HEK293T (cell line): ENCODE results near the gene RBM15B.

ENCODE experiments used
- CTCF ChIA-PET: fragments of 350-600 bp; formaldehyde crosslinking; extraction: SDS; loops from one replicate; lab custom pipeline; 2021; ENCODE audit warnings: antibody characterized with exemption, inconsistent platforms; lab: Yijun Ruan, JAX
- POLR2A ChIA-PET: fragments of 350-600 bp; formaldehyde crosslinking; extraction: SDS; loops from one replicate; lab custom pipeline; 2020; ENCODE audit warnings: antibody characterized with exemption, inconsistent platforms; lab: Yijun Ruan, JAX
- DNase-seq: peaks from one replicate; pipeline ENCODE4 v3.0.0; 2012; ENCODE audit warnings: mixed read lengths; ENCODE audit errors: extremely low spot score
- ARNT ChIP-seq: fragments of 450-650 bp; IDR thresholded peaks from 2 replicates; pipeline ENCODE4 v1.6.1; 2017; ENCODE audit warnings: mild to moderate bottlenecking
- BHLHE40 ChIP-seq: fragments of 450-650 bp; IDR thresholded peaks from 2 replicates; pipeline ENCODE4 v1.6.1; 2016; ENCODE audit warnings: mild to moderate bottlenecking, moderate library complexity, borderline replicate concordance
- CTBP1 ChIP-seq: fragments of 450-650 bp; IDR thresholded peaks from 2 replicates; pipeline ENCODE4 v1.6.1; 2016; ENCODE audit warnings: borderline replicate concordance
- ELF4 ChIP-seq: fragments of 450-650 bp; IDR thresholded peaks from 2 replicates; pipeline ENCODE4 v1.6.1; 2017; ENCODE audit warnings: antibody characterized with exemption
- FOXA1 ChIP-seq: fragments of 450-650 bp; IDR thresholded peaks from 2 replicates; pipeline ENCODE4 v1.6.1; 2016; ENCODE audit warnings: mild to moderate bottlenecking
- FOXK2 ChIP-seq: fragments of 450-650 bp; IDR thresholded peaks from 2 replicates; pipeline ENCODE4 v1.6.1; 2016; ENCODE audit warnings: mild to moderate bottlenecking
- FOXM1 ChIP-seq: fragments of 450-650 bp; IDR thresholded peaks from 2 replicates; pipeline ENCODE4 v1.6.1; 2017; ENCODE audit warnings: mild to moderate bottlenecking, borderline replicate concordance
- HDGF ChIP-seq: fragments of 450-650 bp; IDR thresholded peaks from 2 replicates; pipeline ENCODE4 v1.6.1; 2017; ENCODE audit warnings: antibody characterized with exemption, borderline replicate concordance
- L3MBTL2 ChIP-seq: fragments of 450-650 bp; conservative IDR thresholded peaks from 2 replicates; pipeline ENCODE4 v1.6.1; 2016; ENCODE audit warnings: mild to moderate bottlenecking
- LEF1 ChIP-seq: fragments of 450-650 bp; IDR thresholded peaks from 2 replicates; pipeline ENCODE4 v1.6.1; 2017; ENCODE audit warnings: mild to moderate bottlenecking, borderline replicate concordance
- NFRKB ChIP-seq: fragments of 450-650 bp; IDR thresholded peaks from 2 replicates; pipeline ENCODE4 v1.6.1; 2016; ENCODE audit warnings: mild to moderate bottlenecking, moderate library complexity
- PKNOX1 ChIP-seq: fragments of 450-650 bp; IDR thresholded peaks from 2 replicates; pipeline ENCODE4 v1.6.1; 2016
- SP1 ChIP-seq: fragments of 450-650 bp; IDR thresholded peaks from 2 replicates; pipeline ENCODE4 v1.6.1; 2017
- SUZ12 ChIP-seq: fragments of 450-650 bp; IDR thresholded peaks from 2 replicates; pipeline ENCODE4 v1.6.1; 2016; ENCODE audit warnings: mild to moderate bottlenecking
- TARDBP ChIP-seq: fragments of 450-650 bp; IDR thresholded peaks from 2 replicates; pipeline ENCODE4 v1.6.1; 2016
- ZNF384 ChIP-seq: fragments of 450-650 bp; IDR thresholded peaks from 2 replicates; pipeline ENCODE4 v1.6.1; 2016

RBM15B gene

DNA sequence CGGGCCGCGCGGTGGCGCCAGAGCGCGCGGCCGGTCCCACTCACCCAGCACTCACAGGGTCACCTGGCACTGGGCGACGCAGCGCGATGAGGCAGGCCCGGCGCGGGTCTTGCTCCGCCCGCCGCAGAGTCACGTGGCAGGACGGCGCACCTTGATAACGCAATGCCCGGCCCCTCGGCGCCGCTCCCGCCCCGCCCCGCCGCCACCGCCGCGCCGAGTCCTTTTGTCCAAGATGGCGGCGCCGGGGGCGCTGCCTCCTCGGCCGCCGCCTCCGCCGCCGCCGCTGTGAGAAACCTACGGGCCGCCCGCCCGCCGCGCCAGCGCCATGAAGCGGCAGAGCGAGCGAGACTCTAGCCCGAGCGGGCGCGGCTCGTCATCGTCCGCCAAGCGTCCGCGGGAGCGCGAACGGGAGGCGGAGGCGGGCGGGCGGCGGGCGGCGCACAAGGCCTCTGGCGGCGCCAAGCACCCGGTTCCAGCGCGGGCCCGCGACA, at the start of gene RBM15B:
RBM15B (plus strand) TSS at position 211 of the 491 bp plus-strand sequence; CDS start at position 326, 115 bp downstream.
- CTCF ChIA-PET = interaction anchor here (1.5 kb wide), 1 partner anchor 111 kb away, joined by 3 read pairs; no protein-coding TSS in a partner anchor
- DNase-seq = peak; percentile 95
- TF ChIP-seq LEF1 (no peak), L3MBTL2 (peak; percentile 88), ARNT (peak; percentile 17; the same call in 1 of the 2 replicates), PKNOX1 (no peak), FOXA1 (no peak)
- POLR2A ChIA-PET = interaction anchor here (1.0 to 3.1 kb wide), 2 partner anchors 10 to 109 kb away, joined by 4 to 16 read pairs; partner anchors contain the start of gene DCAF1

DNA sequence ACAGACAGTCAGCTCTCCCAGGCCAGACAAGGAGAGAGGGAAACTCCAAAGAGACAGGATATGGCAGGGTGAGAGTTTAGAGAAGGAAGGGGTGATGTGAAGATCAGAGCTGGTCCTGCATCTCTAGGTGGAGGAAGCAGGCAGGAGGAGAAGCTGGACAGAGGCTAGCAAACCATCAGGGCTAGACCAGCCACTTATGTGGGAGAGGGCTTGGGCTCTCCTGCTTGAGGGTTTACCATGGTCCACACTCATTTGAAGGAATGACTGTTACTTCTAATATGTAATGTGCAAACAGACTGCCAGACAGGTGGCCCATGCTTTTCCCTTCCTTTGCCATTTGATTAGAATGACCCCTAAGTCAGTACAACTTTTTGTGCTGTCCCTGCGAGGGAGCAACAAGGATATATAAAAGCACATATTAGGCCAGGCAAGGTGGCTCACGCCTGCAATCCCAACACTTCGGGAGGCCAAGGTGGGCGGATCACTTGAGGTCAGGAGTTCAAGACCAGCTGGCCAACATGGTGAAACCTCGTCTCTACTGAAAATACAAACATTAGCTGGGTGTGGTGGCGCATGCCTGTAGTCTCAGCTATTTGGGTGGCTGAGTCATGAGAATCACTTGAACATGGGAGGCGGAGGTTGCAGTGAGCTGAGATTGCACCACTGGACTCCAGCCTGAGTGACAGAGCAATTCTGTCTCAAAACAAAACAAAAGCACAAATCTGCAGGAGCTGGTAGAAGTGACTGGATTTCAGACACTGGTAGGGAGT, 47.0 kb upstream of the RBM15B start:
- TF ChIP-seq ELF4 (no peak), HDGF (no peak), BHLHE40 (no peak), FOXA1 (no peak), PKNOX1 (no peak), CTBP1 (no peak), ZNF384 (no peak), SP1 (no peak), FOXM1 (no peak), TARDBP (no peak), LEF1 (no peak), ARNT (no peak), NFRKB (no peak), FOXK2 (no peak), L3MBTL2 (no peak), SUZ12 (no peak)
- no peak for DNase-seq
- ChIA-PET CTCF (no interaction called here), POLR2A (no interaction called here)

DNA sequence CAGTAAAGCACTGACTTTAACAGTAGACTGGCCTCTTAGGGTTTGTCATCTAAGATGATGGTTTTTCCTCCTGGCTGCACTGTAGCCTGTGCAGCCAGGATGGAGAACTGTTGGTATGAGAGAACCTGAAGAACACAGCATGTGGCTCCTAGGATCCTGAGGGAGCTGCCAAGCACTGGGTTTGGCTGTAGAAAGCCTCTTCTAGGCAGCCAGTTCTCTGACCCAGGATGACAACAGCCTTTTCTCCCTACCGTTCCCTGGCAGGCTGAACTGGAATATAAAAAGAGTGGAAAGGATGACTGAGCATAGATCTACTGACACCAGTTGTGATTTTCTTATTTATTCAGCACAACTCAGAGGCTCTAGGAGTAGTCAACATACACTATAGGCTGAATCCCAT, 40.3 kb upstream of the RBM15B start:
- ChIA-PET CTCF (no interaction called here), POLR2A (no interaction called here)
- TF ChIP-seq ARNT (no peak), L3MBTL2 (no peak), NFRKB (no peak), PKNOX1 (no peak), BHLHE40 (no peak), SUZ12 (no peak), TARDBP (no peak), ELF4 (no peak), FOXM1 (no peak), ZNF384 (no peak), FOXA1 (no peak), SP1 (no peak), FOXK2 (no peak), LEF1 (no peak), CTBP1 (no peak), HDGF (no peak)
- no peak for DNase-seq

DNA sequence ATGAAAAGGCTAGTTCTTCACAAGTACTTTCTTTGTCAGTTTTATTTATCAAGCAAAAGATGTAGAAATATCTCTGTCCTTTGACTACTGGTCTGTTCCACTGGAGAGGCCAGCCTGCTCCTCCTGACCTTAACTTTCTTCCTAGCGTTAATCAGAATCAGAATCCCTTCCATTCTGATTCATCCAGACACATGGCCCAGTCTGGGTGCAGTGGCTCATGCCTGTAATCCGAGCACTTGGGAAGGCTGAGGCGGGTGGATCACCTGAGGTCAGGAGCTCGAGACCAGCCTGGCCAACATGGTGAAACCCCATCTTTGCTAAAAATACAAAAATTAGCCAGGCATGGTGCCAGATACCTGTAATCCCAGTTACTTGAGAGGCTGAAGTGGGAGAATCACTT, 38.0 kb upstream of the RBM15B start:
- POLR2A ChIA-PET = no interaction called here
- CTCF ChIA-PET = no interaction called here
- TF ChIP-seq ELF4 = no peak
- no peak for TF ChIP-seq FOXM1
- no peak for TF ChIP-seq NFRKB
- TF ChIP-seq PKNOX1 = no peak
- TF ChIP-seq ARNT = no peak
- no peak for TF ChIP-seq CTBP1
- no peak for TF ChIP-seq ZNF384
- TF ChIP-seq TARDBP = no peak
- no peak for TF ChIP-seq BHLHE40
- TF ChIP-seq FOXK2 = no peak
- no peak for DNase-seq

DNA sequence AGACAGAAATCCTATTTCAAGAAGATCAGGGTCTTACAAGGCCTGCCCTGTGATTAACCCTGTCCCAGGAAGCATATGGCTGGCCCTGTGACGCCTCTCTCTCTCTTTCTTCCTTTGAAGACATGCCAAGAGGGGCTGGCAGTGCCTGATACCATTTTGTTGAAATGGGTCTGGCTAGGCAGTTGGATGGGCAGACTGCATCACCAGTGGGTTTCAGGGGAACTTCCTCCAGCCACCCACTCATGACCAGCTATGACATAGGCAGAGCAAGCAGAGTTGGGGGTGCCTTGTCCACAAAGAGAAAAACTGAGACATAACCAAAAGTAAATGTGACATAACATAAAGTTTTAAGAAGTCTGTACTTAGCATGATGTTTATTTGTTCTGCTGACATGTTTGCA, 37.4 kb upstream of the RBM15B start:
- no peak for TF ChIP-seq L3MBTL2
- CTCF ChIA-PET = no interaction called here
- DNase-seq = no peak
- POLR2A ChIA-PET = no interaction called here

- POLR2A ChIA-PET = no interaction called here
- DNase-seq = no peak
- CTCF ChIA-PET = no interaction called here
- TF ChIP-seq HDGF (no peak), FOXM1 (no peak), BHLHE40 (no peak), ELF4 (no peak), SUZ12 (no peak), TARDBP (no peak), SP1 (no peak), FOXK2 (no peak), CTBP1 (no peak), PKNOX1 (no peak), NFRKB (no peak), ZNF384 (no peak)
Observed at GRCh38 chr3:51354172-51354571, 36.9 kb upstream of the RBM15B start.
